ENCODE measurements around the gene C16orf90.
"Not testable (repeated sequence)": the region's sequence is repeated elsewhere in the genome, so short reads cannot be mapped to it uniquely, and the experiment has no call there.

Gene C16orf90

DNA sequence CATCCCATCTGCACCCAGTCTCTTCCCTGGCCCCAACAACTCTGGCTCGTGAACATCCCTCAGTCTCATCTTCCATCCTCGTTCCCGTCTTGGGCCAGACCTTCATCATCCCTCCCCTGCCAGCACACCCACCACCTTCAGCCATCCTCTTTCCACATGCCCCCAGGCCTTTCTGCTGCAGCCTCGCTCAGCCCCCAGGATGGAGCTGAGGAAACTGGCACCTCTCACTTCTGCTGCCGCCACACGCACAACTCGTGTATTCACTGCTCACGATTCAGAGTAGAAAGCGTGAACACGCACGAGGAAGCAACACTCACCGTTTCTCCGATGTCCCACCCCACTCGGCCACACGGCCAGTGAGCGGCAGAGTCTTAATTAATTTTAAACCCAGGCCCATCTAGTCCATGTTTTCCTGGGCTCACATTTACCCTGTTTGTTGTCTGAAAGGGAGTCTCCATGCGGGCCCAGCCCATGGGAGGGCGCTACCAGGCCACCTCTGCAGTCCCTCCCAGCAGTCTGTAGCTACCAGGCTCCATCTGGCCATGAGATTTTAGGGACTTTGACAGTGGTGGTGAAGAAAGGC, 12.5 kb downstream of the C16orf90 start:
- DNase-seq, result no peak

DNA sequence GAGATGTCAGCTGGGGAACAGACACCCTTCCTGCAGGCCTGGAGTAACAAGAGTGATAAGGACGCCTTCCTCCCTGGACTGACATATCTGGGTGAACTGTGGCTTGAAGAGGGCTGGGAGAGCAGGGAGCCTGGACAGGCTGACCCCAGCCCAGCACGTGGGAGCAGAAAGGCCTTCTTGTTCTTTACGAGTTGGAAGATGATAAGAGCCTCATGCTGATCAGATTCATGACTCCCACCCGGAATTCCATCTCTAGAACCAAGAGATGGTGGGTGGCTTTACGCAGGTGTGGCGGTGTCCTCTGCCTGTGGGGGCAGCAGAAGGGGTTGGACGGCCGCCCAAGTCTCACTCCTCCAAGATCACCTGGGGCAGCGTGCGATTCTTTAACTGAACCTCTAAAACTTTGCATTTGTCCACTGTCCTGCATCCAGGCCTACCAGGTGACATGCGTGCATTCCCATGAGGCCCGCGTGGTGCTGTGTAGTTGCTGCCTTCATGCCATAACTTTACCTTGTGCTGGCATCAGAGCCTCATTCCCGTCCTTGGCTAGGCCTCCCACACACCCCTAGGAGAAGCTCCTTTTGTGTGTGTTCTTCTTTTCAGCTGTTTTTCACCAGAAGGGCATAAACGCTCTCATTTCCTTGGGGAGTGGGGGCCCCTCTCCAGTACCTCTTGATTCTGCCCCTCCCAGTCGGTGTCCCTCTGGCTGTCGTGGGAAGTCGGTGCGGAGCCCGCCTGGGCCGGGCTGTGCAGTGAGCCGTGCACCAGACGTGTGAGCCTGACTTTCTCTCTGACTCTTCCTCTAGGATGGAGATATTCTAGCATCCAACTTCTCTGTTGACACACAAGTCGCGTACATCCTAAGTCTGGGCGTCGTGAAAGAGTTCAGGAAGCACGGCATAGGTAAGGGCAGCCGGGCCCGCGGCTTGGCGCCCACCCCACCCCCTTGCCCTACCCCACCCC, 13.3 kb downstream of the C16orf90 start:
- DNase-seq, result no peak

DNA sequence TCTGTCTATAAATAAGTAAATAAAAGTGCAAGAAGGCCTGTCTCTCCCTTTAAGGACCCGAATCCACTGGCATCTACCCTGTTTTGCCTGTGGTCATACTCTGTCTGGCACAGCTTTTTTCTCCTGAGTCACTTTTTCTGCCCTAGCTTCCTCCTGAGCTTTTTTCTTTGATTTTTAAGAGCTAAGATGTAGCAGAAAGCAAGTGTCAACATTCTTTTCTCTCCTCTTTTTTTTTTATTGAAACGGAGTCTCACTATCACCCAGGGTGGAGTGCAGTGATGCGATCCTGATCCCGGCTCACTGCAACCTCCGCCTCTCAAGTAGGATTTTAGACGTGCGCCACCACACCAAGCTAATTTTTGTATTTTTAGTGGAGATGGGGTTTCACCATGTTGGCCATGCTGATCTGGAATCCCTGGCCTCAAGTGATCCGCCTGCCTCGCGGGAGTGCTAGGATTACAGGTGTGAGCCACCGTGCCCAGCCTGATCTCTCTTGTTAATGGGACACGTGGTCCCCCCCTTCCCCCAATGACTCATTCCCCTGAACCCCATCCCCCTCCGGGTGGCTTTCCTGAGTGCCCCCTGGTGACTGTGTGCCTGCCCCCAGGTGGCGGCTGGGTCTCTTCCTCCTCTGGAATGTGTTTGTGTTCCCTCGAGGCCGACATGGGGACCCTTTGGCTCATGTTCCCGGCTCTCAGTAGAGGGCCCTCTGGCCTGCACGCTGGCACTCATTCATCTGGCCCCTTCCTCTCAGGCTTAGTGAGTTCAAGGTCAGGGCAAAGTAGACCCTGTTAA, 14.2 kb downstream of the C16orf90 start:
- DNase-seq, result no peak

DNA sequence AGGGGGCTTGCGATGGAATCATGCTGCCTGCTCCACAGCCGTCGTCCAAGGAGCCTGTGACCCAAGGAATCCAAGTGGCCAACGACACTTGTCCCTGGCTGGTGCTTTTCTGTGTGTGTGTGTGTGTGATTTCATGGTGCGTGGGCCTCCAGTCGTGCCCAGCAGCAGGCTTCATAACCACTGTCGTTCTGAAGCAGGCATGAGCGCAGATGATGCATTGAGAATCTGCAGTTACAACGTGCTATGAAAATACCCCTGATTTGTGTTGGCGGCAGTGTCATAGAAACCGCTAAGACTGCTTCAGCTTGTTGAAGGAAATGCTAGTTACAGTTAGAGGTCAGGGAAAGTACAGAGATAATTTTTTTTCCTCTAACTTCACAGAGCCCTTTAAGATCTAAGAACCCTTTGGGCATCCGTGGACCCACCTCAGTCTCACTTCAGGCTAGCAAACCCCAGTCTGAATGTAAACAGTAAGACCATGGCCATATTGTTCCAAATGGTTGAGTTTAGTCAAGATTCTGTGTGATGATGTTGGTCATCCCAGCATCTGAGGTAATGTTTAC, 15.6 kb downstream of the C16orf90 start:
- DNase-seq, result no peak

DNA sequence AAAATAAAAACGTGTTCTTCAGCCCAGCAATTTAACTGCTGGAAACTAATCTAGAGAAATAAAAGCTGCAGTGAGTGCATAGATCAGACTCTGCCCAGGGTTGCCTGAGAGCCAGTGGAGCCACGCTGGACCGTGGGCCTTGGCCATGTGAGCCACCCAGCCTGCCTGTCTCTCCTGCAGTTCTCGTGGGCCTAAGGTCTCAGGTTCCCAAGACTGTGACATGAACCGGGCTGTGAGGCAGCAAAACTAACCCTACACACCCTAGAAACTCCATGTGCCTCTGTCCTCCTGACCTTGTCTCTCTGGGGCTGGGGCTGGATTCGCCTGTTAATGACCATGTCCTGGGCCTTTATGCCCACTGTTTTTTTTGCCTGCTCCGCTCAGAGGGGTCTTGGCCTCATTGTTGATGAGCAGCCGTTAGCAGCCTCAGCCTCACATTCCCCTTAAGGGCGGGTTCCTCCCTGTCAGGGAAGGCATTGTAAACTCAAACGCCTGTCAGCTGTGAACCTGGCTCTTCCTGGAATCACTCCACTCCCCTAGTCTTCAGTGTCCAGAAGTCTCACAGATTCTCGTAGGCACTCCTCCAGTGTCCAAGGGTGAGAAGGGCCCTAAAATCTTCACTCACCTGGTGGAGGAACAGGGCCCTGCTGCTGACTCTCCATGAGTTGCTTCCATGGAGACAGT, 16.9 kb downstream of the C16orf90 start:
- no peak for DNase-seq

DNA sequence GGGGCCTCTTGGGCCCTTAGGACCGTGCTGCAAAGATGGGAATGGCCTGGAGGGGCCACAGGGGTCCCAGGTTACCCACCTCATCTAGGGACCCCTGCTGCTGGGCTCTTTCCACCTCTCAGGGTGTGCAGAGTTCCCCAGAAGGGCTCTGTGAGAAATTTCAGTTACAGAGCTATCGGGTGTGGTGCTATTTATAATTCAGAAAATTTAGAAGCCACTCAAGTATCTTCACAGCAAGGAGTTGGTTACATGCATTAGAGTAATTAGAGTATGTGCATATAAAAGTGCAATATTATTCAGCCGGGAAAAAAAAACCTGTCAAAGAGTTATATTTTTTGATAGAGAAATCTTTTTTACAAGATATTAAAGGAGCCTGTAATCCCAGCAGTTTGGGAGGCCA, 18.9 kb downstream of the C16orf90 start:
- DNase-seq, result no peak

DNA sequence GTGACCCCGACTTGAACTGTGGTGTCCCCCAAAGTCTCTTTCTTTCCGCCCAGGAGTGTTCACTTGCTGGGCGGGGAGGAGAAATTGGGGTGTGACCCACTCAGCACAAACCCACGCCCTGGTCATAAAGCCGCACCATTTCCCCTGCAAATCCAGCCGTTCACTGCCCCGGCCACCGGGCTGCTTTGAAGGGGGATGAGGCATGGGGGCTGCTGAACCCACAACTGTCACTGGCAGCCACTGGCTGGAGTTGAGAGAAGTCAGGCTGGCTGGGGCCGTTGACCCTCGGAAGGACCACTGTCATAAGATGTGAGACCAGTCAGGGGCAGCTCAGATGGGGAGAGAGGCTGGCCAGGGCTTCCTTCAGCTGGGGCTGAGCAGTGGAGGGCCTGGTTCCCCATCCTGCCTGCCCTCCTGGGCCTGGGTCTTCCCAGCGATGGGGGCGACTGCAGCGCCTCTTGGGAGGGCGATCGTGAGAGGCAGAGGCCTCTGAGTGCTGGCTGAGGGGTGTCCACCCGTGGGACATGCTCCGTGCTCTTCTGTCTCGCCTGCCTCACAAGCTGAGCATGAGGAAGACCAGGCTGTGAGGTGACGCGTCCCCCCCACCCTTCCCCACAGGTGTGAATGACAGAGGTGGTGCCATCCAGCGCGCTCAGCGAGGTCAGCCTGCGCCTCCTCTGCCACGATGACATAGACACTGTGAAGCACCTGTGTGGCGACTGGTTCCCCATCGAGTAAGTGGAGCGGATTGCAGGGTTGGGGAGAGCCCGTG, 19.5 kb downstream of the C16orf90 start:
- DNase-seq, result no peak

DNA sequence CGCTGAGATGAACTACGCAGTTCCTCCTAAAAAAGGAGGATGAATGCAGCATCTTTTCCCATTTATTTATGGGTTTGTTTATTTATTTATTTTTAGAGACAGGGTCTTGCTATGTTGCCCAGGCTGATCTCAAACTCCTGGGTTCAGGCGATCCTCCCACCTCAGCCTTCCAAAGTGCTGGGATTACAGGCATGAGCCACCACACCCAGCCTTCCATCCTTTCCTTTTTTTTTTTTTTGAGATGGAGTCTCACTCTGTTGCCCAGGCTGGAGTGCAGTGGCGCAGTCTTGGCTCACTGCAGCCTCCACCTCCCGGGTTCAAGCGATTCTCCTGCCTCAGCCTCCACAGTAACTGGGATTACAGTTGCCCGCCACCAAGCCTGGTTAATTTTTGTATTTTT, 20.4 kb downstream of the C16orf90 start:
- DNase-seq, result not testable (repeated sequence)

DNA sequence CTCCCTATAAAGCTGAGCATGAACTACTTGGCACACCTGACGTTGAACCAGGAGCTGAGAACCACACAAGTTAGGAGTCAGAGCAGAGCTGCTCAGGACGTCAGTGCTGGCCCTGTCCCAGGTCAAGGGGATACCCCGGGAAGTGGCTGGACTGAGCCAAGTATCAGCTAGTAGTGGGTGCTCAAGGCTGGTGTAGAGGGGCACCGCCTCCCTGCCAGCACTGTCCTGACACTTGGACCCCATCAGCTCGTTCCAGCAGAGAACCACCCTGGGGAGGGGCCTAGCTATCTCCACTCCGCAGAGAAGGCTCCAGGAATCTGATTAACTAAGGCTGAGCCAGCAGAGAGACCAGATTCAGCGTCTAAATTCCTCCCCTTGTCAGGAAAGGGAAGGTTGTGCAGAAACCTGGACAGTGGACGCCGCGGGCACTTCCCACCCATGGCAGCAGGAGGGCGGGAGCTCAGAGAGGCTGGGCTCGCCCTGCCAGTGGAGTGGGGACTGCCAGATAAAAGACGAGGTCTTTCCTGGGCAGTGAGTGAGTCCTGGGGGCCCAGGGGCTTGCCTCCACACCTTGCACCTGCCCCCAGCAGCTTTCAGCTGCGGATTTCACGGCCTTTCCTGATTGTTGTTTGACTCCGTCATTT, 21.0 kb downstream of the C16orf90 start:
- DNase-seq, result no peak

DNA sequence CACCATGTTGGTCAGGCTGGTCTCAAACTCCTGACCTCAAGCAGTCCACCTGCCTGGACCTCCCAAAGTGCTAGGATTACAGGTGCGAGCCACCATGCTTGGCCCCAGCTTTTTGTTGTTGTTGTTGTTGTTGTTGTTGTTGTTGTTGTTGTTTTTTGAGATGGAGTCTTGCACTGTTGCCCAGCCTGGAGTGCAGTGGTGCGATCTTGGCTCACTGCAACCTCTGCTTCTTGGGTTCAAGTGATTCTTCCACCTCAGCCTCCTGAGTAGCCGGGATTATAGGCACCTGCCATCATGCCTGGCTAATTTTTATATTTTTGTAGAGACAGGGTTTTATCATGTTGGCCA, 21.7 kb downstream of the C16orf90 start:
- DNase-seq, result not testable (repeated sequence)

DNA sequence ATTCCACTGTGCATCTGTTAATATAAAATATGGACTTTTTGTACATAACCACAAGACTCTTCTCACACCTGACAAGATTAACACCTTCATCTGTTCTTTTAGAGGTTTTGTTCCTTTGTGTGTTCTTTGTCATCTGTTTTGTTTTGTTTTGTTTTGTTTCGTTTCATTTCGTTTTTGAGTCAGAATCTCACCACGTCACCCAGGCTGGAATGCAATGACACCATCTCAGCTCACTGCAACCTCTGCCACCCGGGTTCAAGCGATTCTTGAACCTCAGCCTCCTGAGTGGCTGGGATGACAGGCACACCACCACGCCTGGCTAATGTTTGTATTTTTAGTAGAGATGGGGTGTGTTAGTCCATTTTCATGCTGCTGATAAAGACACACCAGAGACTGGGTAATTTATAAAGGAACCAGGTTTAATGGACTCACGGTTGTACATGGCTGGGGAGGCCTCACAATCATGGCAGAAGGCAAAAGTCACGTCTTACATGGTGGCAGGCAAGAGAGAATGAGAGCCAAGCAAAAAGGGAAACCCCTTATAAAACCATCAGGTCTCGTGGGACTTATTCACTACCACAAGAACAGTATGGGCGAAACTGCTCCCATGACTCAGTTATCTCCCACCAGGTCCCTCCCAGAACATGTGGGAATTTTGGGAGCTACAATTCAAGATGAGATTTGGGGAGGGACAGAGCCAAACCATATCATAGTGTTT, 22.3 kb downstream of the C16orf90 start:
- no peak for DNase-seq

DNA sequence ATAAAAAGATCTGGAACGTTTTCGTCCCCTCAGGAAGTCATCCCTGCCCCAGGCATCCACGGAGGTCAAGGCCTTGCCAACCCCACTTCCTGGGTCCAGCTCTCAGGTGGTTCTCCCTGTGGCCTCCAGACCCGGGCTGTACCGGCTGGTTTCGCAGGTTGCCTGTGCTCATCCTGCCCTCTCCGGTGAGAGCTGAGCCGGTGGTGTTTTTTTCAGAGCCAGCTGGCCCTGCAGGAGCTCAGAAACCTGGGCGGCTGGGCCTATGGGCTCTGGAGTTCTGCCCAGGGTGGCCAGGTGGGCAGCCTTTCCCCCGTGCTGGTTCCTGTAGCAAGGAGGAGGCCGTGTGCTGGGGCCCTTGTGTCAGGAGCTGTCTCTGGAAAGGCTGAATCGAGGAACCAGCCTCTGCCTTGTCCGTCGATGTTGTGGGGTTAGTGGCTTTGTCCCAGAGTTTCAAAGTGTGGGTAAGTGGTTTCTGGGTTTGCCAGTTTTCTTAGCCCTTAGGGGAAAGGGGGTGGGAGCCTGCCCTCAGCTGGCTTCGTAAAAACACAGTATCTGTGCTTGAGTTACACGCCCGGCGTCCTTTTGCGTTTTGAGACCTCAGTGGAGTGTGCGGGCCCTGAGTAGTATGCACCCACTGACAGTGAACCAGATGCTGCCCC, 23.6 kb downstream of the C16orf90 start:
- DNase-seq, result no peak

DNA sequence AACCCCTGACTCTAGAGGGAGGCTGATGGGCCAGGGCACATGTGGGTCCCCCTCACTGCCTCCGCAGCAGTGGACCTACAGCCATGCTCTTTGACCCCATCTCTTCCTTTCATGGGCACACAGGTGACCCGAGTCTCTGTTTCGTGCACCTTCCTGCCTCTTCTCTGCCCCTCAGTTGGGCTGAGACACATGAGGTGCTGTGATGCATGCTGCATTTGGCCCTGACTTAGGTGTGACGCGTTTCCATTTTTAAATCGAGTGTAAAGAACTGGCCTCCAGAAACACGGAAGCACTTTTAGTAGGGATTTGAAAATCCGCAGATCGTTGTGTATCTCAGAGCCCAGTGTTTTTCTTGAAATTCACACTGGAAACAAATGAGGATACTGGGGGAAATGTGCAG, 24.6 kb downstream of the C16orf90 start:
- DNase-seq, result no peak

DNA sequence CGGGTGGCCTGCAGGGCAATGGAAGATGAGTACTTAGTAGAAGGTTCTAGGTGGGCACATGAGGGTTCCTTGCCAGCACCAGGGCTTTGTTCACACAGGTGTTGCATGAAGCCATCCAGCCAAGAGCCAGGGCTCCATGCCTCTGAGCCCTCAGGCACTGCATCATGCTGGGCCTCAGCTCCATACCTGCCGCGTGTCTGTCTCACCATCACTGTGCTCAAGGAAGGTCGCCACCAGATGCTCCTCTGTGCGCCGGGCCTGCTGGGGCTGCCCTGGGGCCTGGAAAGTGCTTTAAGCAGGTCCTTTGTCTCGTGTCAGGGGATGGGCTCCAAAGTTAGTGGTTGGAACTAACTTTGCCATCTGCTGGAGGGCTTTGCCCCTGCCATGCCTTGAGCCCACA, 25.6 kb downstream of the C16orf90 start:
- DNase-seq, result no peak

DNA sequence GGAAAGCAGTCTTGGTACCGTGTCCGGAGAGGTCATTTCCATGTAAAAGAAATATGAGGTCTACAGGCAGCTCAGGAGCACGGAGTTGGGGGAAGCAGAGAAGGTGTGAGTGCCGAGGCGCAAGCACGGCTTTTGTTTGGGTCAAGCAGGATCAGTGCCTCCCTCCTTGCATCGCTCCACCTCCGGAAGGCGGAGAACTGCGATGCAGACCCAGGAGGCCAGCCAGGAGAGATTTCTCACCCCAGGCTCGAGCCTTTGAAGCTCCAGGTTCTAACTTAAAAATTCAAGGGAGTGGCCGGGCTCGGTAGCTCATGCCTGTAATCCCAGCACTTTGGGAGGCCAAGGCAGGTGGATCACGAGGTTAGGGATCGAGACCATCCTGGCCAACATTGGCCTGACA, 26.8 kb downstream of the C16orf90 start:
- no peak for DNase-seq

DNA sequence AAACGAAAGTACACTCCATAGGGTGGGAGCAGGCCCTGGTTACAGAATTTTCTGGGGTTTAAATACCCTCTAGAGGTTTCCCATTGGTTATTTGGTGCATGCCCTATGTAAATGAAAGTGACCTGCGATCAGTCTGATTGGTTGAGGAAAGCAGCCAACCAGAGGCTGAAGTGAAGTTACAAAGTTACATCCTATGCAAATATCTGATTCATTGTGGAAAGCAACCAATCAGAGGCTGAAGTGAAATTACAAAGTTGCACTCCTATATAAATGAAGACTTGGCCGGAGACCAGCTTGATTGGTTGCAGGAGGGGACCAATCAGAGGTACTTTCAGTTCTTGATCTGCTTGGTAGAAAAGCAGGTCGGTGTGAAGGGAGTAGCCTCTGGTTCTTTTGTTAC, 27.4 kb downstream of the C16orf90 start:
- DNase-seq, result no peak

DNA sequence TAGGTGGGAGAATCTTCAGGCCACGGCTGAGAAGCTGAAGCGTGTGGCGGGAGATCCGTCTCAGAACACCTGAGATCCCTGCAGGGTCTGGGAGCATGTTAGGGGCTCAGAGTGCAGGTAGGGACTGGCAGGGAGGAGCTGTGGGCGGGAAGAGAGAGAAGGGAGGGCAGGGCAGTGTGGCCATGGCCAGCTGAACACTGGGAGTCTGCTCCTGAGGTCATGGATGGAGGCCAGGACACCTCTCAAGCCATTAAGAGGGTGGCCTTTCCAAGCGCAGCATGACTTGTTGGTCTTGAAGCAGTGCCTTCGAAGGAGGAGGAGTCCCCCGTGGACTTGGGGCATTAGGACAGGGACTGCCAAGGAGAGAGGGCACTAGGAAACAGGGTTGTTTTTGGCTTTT, 28.1 kb downstream of the C16orf90 start:
- no peak for DNase-seq

DNA sequence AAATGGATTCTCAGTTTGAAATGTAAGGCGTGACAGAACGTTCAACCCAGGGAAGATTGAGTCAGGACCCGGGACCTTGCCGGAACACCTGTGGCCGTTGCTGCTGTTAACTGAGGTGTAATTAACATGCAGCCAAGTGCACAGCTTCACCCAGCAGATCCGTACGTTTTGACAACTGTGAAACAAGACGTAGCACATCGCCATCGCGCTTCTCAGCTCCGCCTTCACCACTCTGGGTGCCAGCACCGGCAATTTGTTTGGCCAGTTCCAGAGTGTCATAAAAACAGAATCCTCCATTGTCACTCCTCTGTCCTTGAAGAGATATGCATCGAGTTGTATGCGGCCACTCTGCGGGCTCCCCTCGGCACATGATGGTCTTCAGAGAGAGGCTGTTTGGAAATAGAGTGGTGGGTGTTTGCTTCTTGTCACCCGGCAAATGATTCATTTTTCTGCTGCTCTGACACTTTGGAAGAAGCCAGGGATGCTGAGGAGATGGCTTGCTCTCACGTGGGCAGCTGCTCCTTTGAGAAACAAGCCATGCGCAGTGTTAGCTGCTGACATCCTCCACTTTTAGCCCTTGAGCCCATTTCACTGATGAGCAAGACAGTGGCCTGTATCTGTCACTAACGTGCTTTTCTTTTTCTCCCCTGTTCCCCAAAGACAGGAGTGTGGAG, 29.2 kb downstream of the C16orf90 start:
- DNase-seq, result no peak

DNA sequence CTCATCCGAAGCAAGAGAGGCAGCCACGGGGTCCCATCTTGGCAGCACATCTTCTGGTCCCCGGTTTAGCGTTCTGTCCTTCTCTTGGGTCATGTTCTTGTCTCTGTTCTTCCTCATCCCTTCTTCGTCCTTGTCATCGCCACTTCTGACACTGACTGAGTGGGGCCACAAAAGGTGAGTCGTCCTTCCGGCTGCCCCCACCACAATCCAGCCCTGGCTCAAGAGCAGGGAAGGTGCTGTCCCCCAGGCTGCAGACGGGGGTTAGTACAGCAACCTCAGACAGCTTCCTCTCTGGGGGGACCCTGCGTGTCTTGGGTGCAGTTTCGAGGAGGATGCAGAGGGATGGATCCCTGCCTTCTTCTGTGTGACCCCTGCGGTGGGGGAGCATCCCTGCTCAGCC, 30.0 kb downstream of the C16orf90 start:
- no peak for DNase-seq

DNA sequence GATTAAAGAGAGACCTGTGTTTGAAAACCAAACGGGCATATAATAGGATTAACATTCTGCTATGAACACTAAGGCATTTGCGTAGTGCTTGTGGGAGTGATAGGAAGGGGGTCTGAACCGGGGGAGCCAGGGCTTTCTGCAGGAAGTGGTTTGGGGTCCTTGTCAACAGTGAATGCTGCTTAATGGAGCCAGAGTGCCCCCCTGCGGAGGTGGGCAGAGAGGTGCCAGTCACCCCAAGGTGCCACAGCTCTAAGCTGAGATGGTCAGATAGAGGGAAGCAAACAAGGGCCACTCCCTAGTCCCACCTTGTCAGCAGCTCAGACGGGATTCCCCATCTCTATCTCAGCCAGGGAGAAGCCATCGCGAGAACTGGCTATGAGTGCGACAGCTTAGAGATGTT, 34.1 kb downstream of the C16orf90 start:
- DNase-seq, result no peak
